Fibroblast of lung (primary cell): ENCODE data around the gene KRTAP6-3. TPM values are rescaled to one million over a fixed set of nuclear protein-coding genes. Genes with fewer than 3 reads are reported as not detected.

Source experiments
- DNase-seq, 2 donors: peaks; one replicate each; pipeline versions ENCODE4 v3.0.0 to v3.0.0-alpha.2; 2010; ENCODE audit warnings: low read depth in 2 of 2
- H2AFZ ChIP-seq: 2 replicates; pipeline ENCODE4 v1.5.1; 2012; ENCODE audit warnings: low read length, control low read depth, inconsistent platforms
- H3K27ac ChIP-seq: 2 replicates; pipeline ENCODE4 v1.5.1; 2011; ENCODE audit warnings: low read length, control low read depth; ENCODE audit not compliant: insufficient read depth
- H3K27me3 ChIP-seq: 2 replicates; pipeline ENCODE4 v1.5.1; 2011; ENCODE audit warnings: mild to moderate bottlenecking, low read length; ENCODE audit not compliant: control insufficient read depth, insufficient read depth
- H3K36me3 ChIP-seq: 2 replicates; pipeline ENCODE4 v1.5.1; 2011; ENCODE audit warnings: low read length; ENCODE audit not compliant: control insufficient read depth, insufficient read depth
- H3K4me1 ChIP-seq: 2 replicates; pipeline ENCODE4 v1.5.1; 2011; ENCODE audit warnings: low read length; ENCODE audit not compliant: control insufficient read depth, insufficient read depth; ENCODE audit errors: extremely low read depth
- H3K4me2 ChIP-seq: 2 replicates; pipeline ENCODE4 v1.5.1; 2011; ENCODE audit warnings: low read length, control low read depth; ENCODE audit not compliant: insufficient read depth; ENCODE audit errors: extremely low read depth
- H3K4me3 ChIP-seq, 4 experiments: fragments of 200-600 bp in 1 of 4; sonication (generic) in 1 of 4; replicated peaks in 1 of 4; 2 replicates each; pipeline ENCODE4 v1.5.1; 2011 to 2016; ENCODE audit warnings: low read length in 4 of 4, low read depth in 3 of 4, mild to moderate bottlenecking in 3 of 4, control low read depth in 2 of 4, inconsistent platforms in 1 of 4, mixed read lengths in 1 of 4; ENCODE audit not compliant: insufficient read depth in 1 of 4; ENCODE audit errors: control extremely low read depth in 1 of 4
- H3K79me2 ChIP-seq: 2 replicates; pipeline ENCODE4 v1.5.1; 2012; ENCODE audit warnings: mild to moderate bottlenecking, low read length, inconsistent platforms; ENCODE audit not compliant: control insufficient read depth, insufficient read depth
- H3K9ac ChIP-seq: 2 replicates; pipeline ENCODE4 v1.5.1; 2011; ENCODE audit warnings: mild to moderate bottlenecking, low read length, control low read depth; ENCODE audit not compliant: insufficient read depth
- H3K9me3 ChIP-seq: 2 replicates; pipeline ENCODE4 v1.5.1; 2012; ENCODE audit warnings: low read depth, low read length; ENCODE audit not compliant: control insufficient read depth, insufficient read depth
- H4K20me1 ChIP-seq: 2 replicates; pipeline ENCODE4 v1.5.1; 2011; ENCODE audit warnings: low read length; ENCODE audit not compliant: control insufficient read depth, insufficient read depth; ENCODE audit errors: extremely low read depth
- CTCF ChIP-seq, 2 donors: IDR thresholded peaks in 1 of 2; conservative IDR thresholded peaks in 1 of 2; 1 replicate in 1 of 2; 2 replicates in 1 of 2; pipeline ENCODE4 v1.5.1; 2011 to 2012; ENCODE audit warnings: low read length in 2 of 2, control low read depth in 1 of 2, inconsistent platforms in 1 of 2, low read depth in 1 of 2, mild to moderate bottlenecking in 1 of 2
- EZH2 ChIP-seq: IDR thresholded peaks from 2 replicates; pipeline ENCODE4 v1.5.1; 2012; ENCODE audit warnings: low read length, control low read depth, mild to moderate bottlenecking; ENCODE audit errors: missing control alignments
- polyA plus RNA-seq, 2 donors: library from polyadenylated mRNA; depleted of rRNA in 1 of 2; stranded (reverse) in 1 of 2; unstranded in 1 of 2; fragments of >200 nt; gene quantifications; 2 replicates each; pipeline ENCODE4 v1.2.1, GENCODE V29; 2011 to 2012; ENCODE audit warnings: missing spikeins in 1 of 2
- total RNA-seq: library from RNA; depleted of rRNA; stranded (reverse); fragments of >200 nt; gene quantifications from 2 replicates; pipeline ENCODE4 v1.2.1, GENCODE V29; 2014

Gene KRTAP6-3
- total and polyA plus RNA-seq, 2 donors (not counting 1 experiment from before 2014, with no cell fraction given), result not detected

- no peak overlapping the region for H2AFZ ChIP-seq
- H3K36me3 ChIP-seq, result no peaks in the 10 kb centered on the region
- H3K9me3 ChIP-seq, result no peaks in the 10 kb centered on the region
- no peak overlapping the region for H3K9ac ChIP-seq
- no peak for TF ChIP-seq CTCF (conservative IDR thresholded peaks at IDR 0.05 in 1 of 2, IDR thresholded peaks at IDR 0.05 in 1 of 2; ENCODE audit: low read depth in 1 of 2, low read length in 2 of 2)
- TF ChIP-seq EZH2, result no peak
- no peak overlapping the region for H3K4me2 ChIP-seq
- H3K27me3 ChIP-seq, result no peaks in the 10 kb centered on the region
- H3K27ac ChIP-seq, result no peak overlapping the region
- no peaks in the 10 kb centered on the region for H3K4me1 ChIP-seq
- H3K4me3 ChIP-seq, result no peak overlapping the region
- no peaks in the 10 kb centered on the region for H4K20me1 ChIP-seq
- no peak for DNase-seq
- H3K79me2 ChIP-seq, result no peaks in the 10 kb centered on the region
These were observed 35.9 kb downstream of the KRTAP6-3 start for GRCh38 chr21:30628109-30628508.

- TF ChIP-seq EZH2 (no peak), CTCF (conservative IDR thresholded peaks at IDR 0.05 in 1 of 2, IDR thresholded peaks at IDR 0.05 in 1 of 2; ENCODE audit: low read depth in 1 of 2, low read length in 2 of 2) (no peak)
- H3K27me3 ChIP-seq, result no peaks in the 10 kb centered on the region
- no peaks in the 10 kb centered on the region for H4K20me1 ChIP-seq
- H3K4me1 ChIP-seq, result no peaks in the 10 kb centered on the region
- H3K4me3 ChIP-seq, result no peak overlapping the region
- no peak overlapping the region for H3K4me2 ChIP-seq
- no peak overlapping the region for H3K27ac ChIP-seq
- H3K79me2 ChIP-seq, result no peaks in the 10 kb centered on the region
- H3K9me3 ChIP-seq, result no peaks in the 10 kb centered on the region
- no peaks in the 10 kb centered on the region for H3K36me3 ChIP-seq
- no peak overlapping the region for H2AFZ ChIP-seq
- no peak overlapping the region for H3K9ac ChIP-seq
- no peak for DNase-seq
These were observed 37.0 kb downstream of the KRTAP6-3 start for GRCh38 chr21:30629200-30629599.

GRCh38 chr21:30634906-30635305, 42.7 kb downstream of the KRTAP6-3 start, which contains the start of gene KRTAP20-2:
TSS of gene KRTAP20-2 (plus strand) at chr21:30635206. CDS start at chr21:30635264, 58 bp downstream.
- TF ChIP-seq CTCF (conservative IDR thresholded peaks at IDR 0.05 in 1 of 2, IDR thresholded peaks at IDR 0.05 in 1 of 2; ENCODE audit: low read depth in 1 of 2, low read length in 2 of 2) (no peak), EZH2 (no peak)
- H3K9ac ChIP-seq, result no peak within 1 kb of the TSS
- H3K79me2 ChIP-seq, result no peaks in the 10 kb centered on the region
- no peaks in the 10 kb centered on the region for H3K27me3 ChIP-seq
- H3K4me2 ChIP-seq, result no peak within 1 kb of the TSS
- no peak within 1 kb of the TSS for H2AFZ ChIP-seq
- no peaks in the 10 kb centered on the region for H3K4me1 ChIP-seq
- H3K27ac ChIP-seq, result no peak within 1 kb of the TSS
- H4K20me1 ChIP-seq, result no peaks in the 10 kb centered on the region
- H3K36me3 ChIP-seq, result no peaks in the 10 kb centered on the region
- no peaks in the 10 kb centered on the region for H3K9me3 ChIP-seq
- H3K4me3 ChIP-seq, result no peak within 1 kb of the TSS
- no peak for DNase-seq
